Measurements from ENCODE around the gene CCDC186. TPM values are rescaled to one million over a fixed set of nuclear protein-coding genes. Genes with fewer than 3 reads are reported as not detected.

Gene CCDC186
- total RNA-seq, 1 experiment from 2014 or later: 24.2 TPM

DNA sequence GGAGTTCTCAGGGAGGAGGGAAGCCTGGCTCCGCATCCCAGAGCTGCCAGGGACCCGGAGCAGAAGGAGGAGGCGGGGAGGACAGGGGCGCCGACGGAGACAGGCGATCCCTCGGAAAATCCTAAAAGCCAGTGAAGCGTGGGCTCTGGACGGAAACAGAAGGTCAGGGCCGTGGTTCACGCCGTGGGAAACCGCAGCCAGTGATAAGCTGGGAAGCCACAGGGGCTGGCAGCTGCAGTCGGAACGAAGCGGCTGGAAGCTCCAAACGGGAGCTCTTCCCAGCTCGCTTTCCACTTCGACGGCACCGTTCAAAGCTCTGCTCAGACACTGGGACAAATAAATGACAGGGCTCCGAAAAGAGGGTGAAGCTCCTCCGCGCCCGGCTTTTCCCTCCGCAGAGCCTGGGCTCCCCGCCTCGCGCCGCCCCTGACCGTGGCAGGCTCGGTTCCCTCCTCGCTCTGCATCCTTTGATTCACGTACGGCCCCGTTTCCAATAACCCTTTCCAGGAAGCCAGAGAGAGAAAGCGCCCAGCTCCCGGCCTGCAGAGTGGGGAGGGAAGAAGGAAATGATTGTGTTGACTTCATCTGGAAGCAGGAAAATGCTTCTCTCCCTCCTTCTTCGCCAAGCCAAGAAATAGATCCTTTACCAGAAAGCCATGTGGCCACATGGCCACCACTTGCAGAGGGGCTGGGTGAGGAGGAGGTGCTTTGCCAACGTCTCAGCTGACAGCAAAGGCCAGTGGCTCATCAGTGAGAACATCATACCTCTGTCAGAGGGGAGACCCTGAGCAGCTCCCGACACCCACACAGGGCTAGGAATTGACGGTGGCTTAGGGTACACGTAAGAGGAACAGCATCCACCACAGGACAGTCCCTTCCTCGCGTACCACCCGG lies 72.9 kb downstream of the CCDC186 start:
- Histone ChIP-seq H3K9ac (ENCODE audit: low read length) (no peak overlapping the region), H3K27me3 (ENCODE audit: low read length) (peaks cover 4% of the 10 kb centered on the region; the same call in 1 of the 2 replicates), H3K4me1 (ENCODE audit: low read length) (peaks cover 13% of the 10 kb centered on the region), H3K36me3 (ENCODE audit: insufficient read depth, low read length) (no peaks in the 10 kb centered on the region), H3K9me2 (replicated peaks; ENCODE audit: insufficient read depth, low read length) (no peaks in the 10 kb centered on the region), H3K4me2 (ENCODE audit: low read depth, low read length, poor library complexity, severe bottlenecking) (no peak overlapping the region), H2AFZ (ENCODE audit: low read length) (no peak overlapping the region; the same call in 1 of the 2 replicates), H4K20me1 (ENCODE audit: insufficient read depth, low read depth, low read length) (no peaks in the 10 kb centered on the region), H3K79me2 (ENCODE audit: low read length) (no peaks in the 10 kb centered on the region), H3K27ac (ENCODE audit: low read length) (no peak overlapping the region), H3K9me3 (ENCODE audit: low read length) (no peaks in the 10 kb centered on the region), H3K4me3 (ENCODE audit: low read length) (no peak overlapping the region)
- no peak for DNase-seq

- no peak overlapping the region for H3K4me2 ChIP-seq (ENCODE audit: low read depth, low read length, poor library complexity, severe bottlenecking)
- no peak overlapping the region for H3K9ac ChIP-seq (ENCODE audit: low read length)
- H2AFZ ChIP-seq (ENCODE audit: low read length): no peak overlapping the region
- no peaks in the 10 kb centered on the region for H3K9me2 ChIP-seq (replicated peaks; ENCODE audit: insufficient read depth, low read length)
- H3K27ac ChIP-seq (ENCODE audit: low read length): no peak overlapping the region
- no peak overlapping the region for H3K4me3 ChIP-seq (ENCODE audit: low read length)
- H3K36me3 ChIP-seq (ENCODE audit: insufficient read depth, low read length): no peaks in the 10 kb centered on the region
- H3K9me3 ChIP-seq (ENCODE audit: low read length): no peaks in the 10 kb centered on the region
- no peaks in the 10 kb centered on the region for H3K79me2 ChIP-seq (ENCODE audit: low read length)
- no peak for DNase-seq
- no peaks in the 10 kb centered on the region for H4K20me1 ChIP-seq (ENCODE audit: insufficient read depth, low read depth, low read length)
- H3K27me3 ChIP-seq (ENCODE audit: low read length): peaks cover 5% of the 10 kb centered on the region; the same call in 1 of the 2 replicates
- peaks cover 20% of the 10 kb centered on the region for H3K4me1 ChIP-seq (ENCODE audit: low read length)
Measured at GRCh38 chr10:114096864-114097263, 77.1 kb downstream of the CCDC186 start.

DNA sequence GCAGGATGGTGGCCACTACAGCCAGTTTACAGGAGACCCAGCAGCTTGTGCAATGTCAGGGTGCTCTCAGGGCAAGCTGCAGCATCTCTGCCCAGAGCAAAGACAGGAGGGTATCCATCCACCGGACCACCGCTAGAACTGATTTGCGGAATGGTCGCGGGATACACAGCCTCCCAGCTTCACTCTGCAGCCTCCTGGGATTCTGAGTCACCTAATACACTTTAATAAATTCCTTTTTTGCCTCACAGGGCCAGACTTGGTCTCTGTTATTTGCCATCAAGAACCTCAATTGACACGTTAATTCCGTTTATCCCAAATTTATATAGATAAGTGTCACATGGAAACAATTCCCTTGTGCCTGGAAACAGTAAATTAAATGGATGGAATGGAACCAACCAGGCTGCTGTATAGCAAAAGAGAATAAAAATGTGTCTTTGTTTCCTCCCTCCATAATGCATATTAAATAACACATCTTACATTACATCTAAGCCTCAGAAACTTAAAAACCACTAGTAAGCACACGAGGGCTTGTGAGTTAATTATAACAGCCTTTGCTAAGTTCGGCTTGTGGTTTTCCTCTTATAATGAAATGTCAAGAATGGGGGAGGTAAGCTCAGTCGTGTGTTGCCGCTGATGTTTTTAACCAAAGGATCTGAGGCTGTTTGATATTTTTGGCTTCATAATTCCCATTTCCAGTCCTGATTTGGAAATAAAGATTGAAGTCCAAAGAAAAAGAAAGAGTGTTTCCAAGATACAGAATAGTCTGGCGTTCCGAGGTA lies 78.3 kb downstream of the CCDC186 start:
- Histone ChIP-seq H2AFZ (ENCODE audit: low read length) (0 out of 2 replicates have a peak overlapping the region, but pooled peaks have one; percentile 5), H4K20me1 (ENCODE audit: insufficient read depth, low read depth, low read length) (no peaks in the 10 kb centered on the region), H3K27ac (ENCODE audit: low read length) (no peak overlapping the region), H3K9me3 (ENCODE audit: low read length) (no peaks in the 10 kb centered on the region), H3K4me1 (ENCODE audit: low read length) (peaks cover 20% of the 10 kb centered on the region), H3K9me2 (replicated peaks; ENCODE audit: insufficient read depth, low read length) (no peaks in the 10 kb centered on the region), H3K4me2 (ENCODE audit: low read depth, low read length, poor library complexity, severe bottlenecking) (peak overlapping the region; percentile 39), H3K27me3 (ENCODE audit: low read length) (peaks cover 5% of the 10 kb centered on the region; the same call in 1 of the 2 replicates), H3K9ac (ENCODE audit: low read length) (no peak overlapping the region), H3K4me3 (ENCODE audit: low read length) (no peak overlapping the region), H3K36me3 (ENCODE audit: insufficient read depth, low read length) (no peaks in the 10 kb centered on the region), H3K79me2 (ENCODE audit: low read length) (no peaks in the 10 kb centered on the region)
- DNase-seq: peak; percentile 55

GRCh38 chr10:114094795-114095194 lies 79.2 kb downstream of the CCDC186 start:
- peaks cover 20% of the 10 kb centered on the region for H3K4me1 ChIP-seq (ENCODE audit: low read length)
- H4K20me1 ChIP-seq (ENCODE audit: insufficient read depth, low read depth, low read length): no peaks in the 10 kb centered on the region
- peaks cover 5% of the 10 kb centered on the region; the same call in 1 of the 2 replicates for H3K27me3 ChIP-seq (ENCODE audit: low read length)
- no peak overlapping the region for H3K9ac ChIP-seq (ENCODE audit: low read length)
- no peaks in the 10 kb centered on the region for H3K79me2 ChIP-seq (ENCODE audit: low read length)
- no peak overlapping the region for H3K27ac ChIP-seq (ENCODE audit: low read length)
- H2AFZ ChIP-seq (ENCODE audit: low read length): no peak overlapping the region
- H3K4me3 ChIP-seq (ENCODE audit: low read length): no peak overlapping the region
- no peaks in the 10 kb centered on the region for H3K9me2 ChIP-seq (replicated peaks; ENCODE audit: insufficient read depth, low read length)
- no peaks in the 10 kb centered on the region for H3K36me3 ChIP-seq (ENCODE audit: insufficient read depth, low read length)
- H3K9me3 ChIP-seq (ENCODE audit: low read length): no peaks in the 10 kb centered on the region
- no peak overlapping the region for H3K4me2 ChIP-seq (ENCODE audit: low read depth, low read length, poor library complexity, severe bottlenecking)
- no peak for DNase-seq

DNA sequence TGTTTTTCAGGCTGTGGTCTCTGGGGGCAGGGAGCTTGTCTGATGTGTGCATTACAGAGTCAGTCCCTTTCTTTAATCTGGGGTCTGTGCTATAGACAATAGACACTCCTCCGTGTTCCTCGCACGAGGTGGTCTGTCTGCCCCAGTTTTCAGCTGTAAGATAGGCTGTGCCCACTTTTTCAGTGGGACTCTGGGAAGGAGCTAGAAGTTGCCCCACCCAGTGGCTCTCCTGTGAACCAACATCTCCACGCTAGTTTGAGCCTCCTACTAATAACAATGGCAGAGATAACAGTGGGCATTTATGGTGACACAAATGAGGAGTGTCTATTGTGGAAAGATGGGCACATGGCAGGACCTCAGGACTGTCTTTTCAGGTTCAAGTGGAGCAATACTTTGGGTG lies 86.3 kb downstream of the CCDC186 start:
- H3K4me2 ChIP-seq (ENCODE audit: low read depth, low read length, poor library complexity, severe bottlenecking): no peak overlapping the region

DNA sequence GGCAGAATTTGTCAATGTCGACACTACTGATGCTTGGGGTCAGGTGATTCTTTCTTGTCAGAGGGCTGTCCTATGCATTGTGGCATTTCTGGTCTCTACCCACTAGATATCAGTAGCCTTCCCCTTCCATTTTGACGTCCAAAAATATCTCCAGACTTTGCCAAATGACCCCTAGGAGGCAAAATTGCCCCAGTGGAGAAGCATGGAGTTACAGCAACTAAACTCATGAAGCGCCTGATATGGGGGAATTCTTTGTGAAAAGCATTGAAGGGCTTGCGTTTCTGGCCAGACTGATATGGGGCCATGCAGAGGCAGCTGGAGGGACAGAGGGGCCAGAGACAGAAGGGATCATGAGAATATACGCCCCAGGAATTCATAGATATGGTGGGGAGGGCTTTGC lies 86.7 kb downstream of the CCDC186 start:
- H3K4me1 ChIP-seq (ENCODE audit: low read length): no peaks in the 10 kb centered on the region
- no peaks in the 10 kb centered on the region for H3K9me3 ChIP-seq (ENCODE audit: low read length)
- no peaks in the 10 kb centered on the region for H3K36me3 ChIP-seq (ENCODE audit: insufficient read depth, low read length)
- no peak for DNase-seq
- H3K9me2 ChIP-seq (replicated peaks; ENCODE audit: insufficient read depth, low read length): no peaks in the 10 kb centered on the region
- no peak overlapping the region for H2AFZ ChIP-seq (ENCODE audit: low read length)
- H4K20me1 ChIP-seq (ENCODE audit: insufficient read depth, low read depth, low read length): no peaks in the 10 kb centered on the region
- no peak overlapping the region for H3K27ac ChIP-seq (ENCODE audit: low read length)
- no peaks in the 10 kb centered on the region for H3K79me2 ChIP-seq (ENCODE audit: low read length)
- H3K4me2 ChIP-seq (ENCODE audit: low read depth, low read length, poor library complexity, severe bottlenecking): no peak overlapping the region
- no peak overlapping the region for H3K4me3 ChIP-seq (ENCODE audit: low read length)
- H3K27me3 ChIP-seq (ENCODE audit: low read length): no peaks in the 10 kb centered on the region
- no peak overlapping the region for H3K9ac ChIP-seq (ENCODE audit: low read length)

More for the DNA sequence above, 86.3 kb downstream of the CCDC186 start:
- DNase-seq: peak; percentile 47
- Histone ChIP-seq H3K4me1 (ENCODE audit: low read length) (no peaks in the 10 kb centered on the region), H2AFZ (ENCODE audit: low read length) (no peak overlapping the region), H3K9me3 (ENCODE audit: low read length) (no peaks in the 10 kb centered on the region), H3K79me2 (ENCODE audit: low read length) (no peaks in the 10 kb centered on the region), H3K27ac (ENCODE audit: low read length) (no peak overlapping the region), H3K27me3 (ENCODE audit: low read length) (no peaks in the 10 kb centered on the region), H3K4me3 (ENCODE audit: low read length) (no peak overlapping the region), H4K20me1 (ENCODE audit: insufficient read depth, low read depth, low read length) (no peaks in the 10 kb centered on the region), H3K9ac (ENCODE audit: low read length) (no peak overlapping the region), H3K9me2 (replicated peaks; ENCODE audit: insufficient read depth, low read length) (no peaks in the 10 kb centered on the region), H3K36me3 (ENCODE audit: insufficient read depth, low read length) (no peaks in the 10 kb centered on the region)

- DNase-seq: no peak
- Histone ChIP-seq H2AFZ (ENCODE audit: low read length) (no peak overlapping the region), H3K79me2 (ENCODE audit: low read length) (no peaks in the 10 kb centered on the region), H3K4me1 (ENCODE audit: low read length) (no peaks in the 10 kb centered on the region), H3K4me2 (ENCODE audit: low read depth, low read length, poor library complexity, severe bottlenecking) (no peak overlapping the region), H3K4me3 (ENCODE audit: low read length) (no peak overlapping the region), H3K36me3 (ENCODE audit: insufficient read depth, low read length) (no peaks in the 10 kb centered on the region), H3K9me3 (ENCODE audit: low read length) (no peaks in the 10 kb centered on the region), H3K27me3 (ENCODE audit: low read length) (no peaks in the 10 kb centered on the region), H3K9me2 (replicated peaks; ENCODE audit: insufficient read depth, low read length) (no peaks in the 10 kb centered on the region), H4K20me1 (ENCODE audit: insufficient read depth, low read depth, low read length) (no peaks in the 10 kb centered on the region), H3K9ac (ENCODE audit: low read length) (no peak overlapping the region), H3K27ac (ENCODE audit: low read length) (no peak overlapping the region)
Measured at GRCh38 chr10:114084215-114084614, 89.8 kb downstream of the CCDC186 start.

GRCh38 chr10:114083040-114083439 lies 91.0 kb downstream of the CCDC186 start:
- DNase-seq: no peak
- H3K4me1 ChIP-seq (ENCODE audit: low read length): no peaks in the 10 kb centered on the region
- H3K4me3 ChIP-seq (ENCODE audit: low read length): no peak overlapping the region
- H4K20me1 ChIP-seq (ENCODE audit: insufficient read depth, low read depth, low read length): no peaks in the 10 kb centered on the region
- no peaks in the 10 kb centered on the region for H3K79me2 ChIP-seq (ENCODE audit: low read length)
- H3K9ac ChIP-seq (ENCODE audit: low read length): no peak overlapping the region
- H3K36me3 ChIP-seq (ENCODE audit: insufficient read depth, low read length): no peaks in the 10 kb centered on the region
- no peaks in the 10 kb centered on the region for H3K9me3 ChIP-seq (ENCODE audit: low read length)
- no peak overlapping the region for H3K4me2 ChIP-seq (ENCODE audit: low read depth, low read length, poor library complexity, severe bottlenecking)
- no peak overlapping the region for H2AFZ ChIP-seq (ENCODE audit: low read length)
- H3K27me3 ChIP-seq (ENCODE audit: low read length): no peaks in the 10 kb centered on the region
- H3K27ac ChIP-seq (ENCODE audit: low read length): no peak overlapping the region
- no peaks in the 10 kb centered on the region for H3K9me2 ChIP-seq (replicated peaks; ENCODE audit: insufficient read depth, low read length)

Data from Karpas-422 (cell line).